OCI-LY7 (cell line): ENCODE data around the gene LAX1. TPM values are rescaled to one million over a fixed set of nuclear protein-coding genes. Genes with fewer than 3 reads are reported as not detected.

ENCODE experiments used
- BruUV-seq: library from RNA; stranded (reverse); fragments of 400-500 nt; replicated peaks from 2 replicates; lab custom pipeline; 2021; lab: Mats Ljungman, UMichigan
- CTCF ChIA-PET: fragments of 300-600 bp; sonication (Branson Sonifier 250); formaldehyde crosslinking; loops from one replicate; lab custom pipeline; 2022; ENCODE audit warnings: antibody characterized with exemption; ENCODE audit not compliant: unreplicated experiment; lab: Charles Lee
- POLR2A ChIA-PET: fragments of 300-600 bp; sonication (Branson Sonifier 250); formaldehyde crosslinking; loops from one replicate; lab custom pipeline; 2022; ENCODE audit warnings: antibody characterized with exemption; lab: Charles Lee
- DNase-seq: peaks from one replicate; pipeline ENCODE4 v3.0.0-alpha.2; 2015; ENCODE audit warnings: low spot score
- H2AFZ ChIP-seq: fragments of 200-600 bp; sonication (generic), shearing (Covaris generic); 2 replicates; pipeline ENCODE4 v1.6.1; 2014; ENCODE audit warnings: mild to moderate bottlenecking, antibody characterized with exemption, low read length, moderate library complexity
- H3K27ac ChIP-seq: fragments of 200-600 bp; sonication (generic); 2 replicates; pipeline ENCODE4 v1.5.1; 2014; ENCODE audit warnings: mixed run types, low read depth, mild to moderate bottlenecking, moderate library complexity, low read length, inconsistent platforms; ENCODE audit not compliant: poor library complexity, severe bottlenecking
- H3K36me3 ChIP-seq: fragments of 200-600 bp; sonication (generic); 2 replicates; pipeline ENCODE4 v1.6.1; 2014; ENCODE audit warnings: mild to moderate bottlenecking, antibody characterized with exemption, low read length, moderate library complexity, mixed read lengths; ENCODE audit not compliant: insufficient read depth
- H3K4me1 ChIP-seq: fragments of 200-600 bp; sonication (generic); 2 replicates; pipeline ENCODE4 v1.5.1; 2014; ENCODE audit warnings: mild to moderate bottlenecking, low read length; ENCODE audit not compliant: insufficient read depth, poor library complexity, severe bottlenecking
- H3K4me2 ChIP-seq: fragments of 200-600 bp; sonication (generic); 2 replicates; pipeline ENCODE4 v1.6.1; 2014; ENCODE audit warnings: mild to moderate bottlenecking, low read length
- H3K4me3 ChIP-seq: fragments of 200-600 bp; sonication (generic); 2 replicates; pipeline ENCODE4 v1.5.1; 2014; ENCODE audit warnings: mild to moderate bottlenecking, low read depth, low read length; ENCODE audit not compliant: poor library complexity, severe bottlenecking
- H3K79me2 ChIP-seq: fragments of 200-600 bp; sonication (generic); 2 replicates; pipeline ENCODE4 v1.6.1; 2016; ENCODE audit warnings: low read depth, mild to moderate bottlenecking, low read length, moderate library complexity, mixed read lengths; ENCODE audit not compliant: insufficient read depth
- H3K9me2 ChIP-seq: fragments of 200-600 bp; sonication (generic); 2 replicates; pipeline ENCODE4 v1.6.1; 2016; ENCODE audit warnings: mild to moderate bottlenecking, low read length, mixed read lengths; ENCODE audit not compliant: insufficient read depth
- H3K9me3 ChIP-seq: fragments of 200-600 bp; sonication (generic); 2 replicates; pipeline ENCODE4 v1.6.1; 2014; ENCODE audit warnings: mild to moderate bottlenecking, mixed run types, low read length, mixed read lengths
- H4K20me1 ChIP-seq: fragments of 200-600 bp; sonication (generic); 2 replicates; pipeline ENCODE4 v1.6.1; 2014; ENCODE audit warnings: mild to moderate bottlenecking, antibody characterized with exemption, low read length, moderate library complexity, mixed read lengths; ENCODE audit not compliant: insufficient read depth
- CTCF ChIP-seq: fragments of 200-600 bp; sonication (generic); conservative IDR thresholded peaks from 2 replicates; pipeline ENCODE4 v1.5.1; 2014; ENCODE audit warnings: mild to moderate bottlenecking, antibody characterized with exemption, low read length, moderate library complexity, mixed read lengths
- EZH2phosphoT487 ChIP-seq: fragments of 200-600 bp; sonication (generic); IDR thresholded peaks from 2 replicates; pipeline ENCODE4 v1.6.1; 2018; ENCODE audit warnings: low read depth, borderline replicate concordance, mild to moderate bottlenecking, mixed run types, antibody characterized with exemption, low read length, moderate library complexity, mixed read lengths
- intact Hi-C: fragments of 100-400 bp; cut with micrococcal nuclease; formaldehyde crosslinking; loops from one replicate; pipeline ENCODE4 v1.10.0; 2022; ENCODE audit not compliant: unreplicated experiment
- total RNA-seq, 2 experiments: library from RNA; depleted of rRNA in 1 of 2; stranded (reverse); fragments of >200 nt in 1 of 2; shearing (Covaris generic) in 1 of 2; gene quantifications; 2 replicates each; pipeline ENCODE4 v1.2.3, GENCODE V29; 2014 to 2022

The LAX1 gene
- total RNA-seq, 2 experiments from 2014 or later, result 20.3 to 63.8 TPM

- H3K4me2 ChIP-seq, result no peak overlapping the region
- peaks cover 11% of the 10 kb centered on the region; the same call in 1 of the 2 replicates for H3K79me2 ChIP-seq
- no TSS peak for BruUV-seq
- intact Hi-C loops, result no loop called here
- TF ChIP-seq EZH2phosphoT487 (no peak), CTCF (no peak)
- H4K20me1 ChIP-seq, result no peaks in the 10 kb centered on the region; the same call in 1 of the 2 replicates
- no peak overlapping the region for H3K27ac ChIP-seq
- H3K4me1 ChIP-seq, result peaks cover 17% of the 10 kb centered on the region
- H2AFZ ChIP-seq, result no peak overlapping the region
- POLR2A ChIA-PET, result interaction anchor here (0.9 kb wide), 1 partner anchor 9 kb away, joined by 3 read pairs; no protein-coding TSS in a partner anchor
- DNase-seq, result no peak
- no peak overlapping the region for H3K4me3 ChIP-seq
- H3K9me3 ChIP-seq, result no peaks in the 10 kb centered on the region
- H3K9me2 ChIP-seq, result no peaks in the 10 kb centered on the region
- H3K36me3 ChIP-seq, result peaks cover 89% of the 10 kb centered on the region
- CTCF ChIA-PET, result no interaction called here
Measured at GRCh38 chr1:203772836-203773235, 7.9 kb downstream of the LAX1 start.

- intact Hi-C loops, result loop anchor here (2.0 kb wide), 1 partner anchor 74 kb away; no protein-coding TSS in a partner anchor
- Histone ChIP-seq H3K4me3 (no peak overlapping the region), H3K36me3 (peaks cover 67% of the 10 kb centered on the region), H3K4me2 (no peak overlapping the region), H3K4me1 (peaks cover 6% of the 10 kb centered on the region), H3K27ac (no peak overlapping the region), H3K9me3 (no peaks in the 10 kb centered on the region), H3K79me2 (no peaks in the 10 kb centered on the region), H3K9me2 (no peaks in the 10 kb centered on the region), H4K20me1 (no peaks in the 10 kb centered on the region), H2AFZ (no peak overlapping the region)
- TF ChIP-seq CTCF, result peak; percentile 66; the same call in 1 of the 2 replicates
- TF ChIP-seq EZH2phosphoT487, result no peak
- peak; percentile 35 for DNase-seq
- BruUV-seq, result TSS peak; percentile 62
- ChIA-PET POLR2A (interaction anchor here (1.0 to 3.9 kb wide), 3 partner anchors 9 to 35 kb away, joined by 4 to 19 read pairs (median 7); partner anchors contain the start of gene LAX1), CTCF (no interaction called here)
Measured at GRCh38 chr1:203776636-203777035, 11.7 kb downstream of the LAX1 start.

- POLR2A ChIA-PET, result interaction anchor here (3.9 kb wide), 1 partner anchor 12 kb away, joined by 19 read pairs; the partner anchor contains the start of gene LAX1
- CTCF ChIA-PET, result no interaction called here
- no TSS peak for BruUV-seq
- Histone ChIP-seq H3K4me3 (no peak overlapping the region), H3K4me1 (peaks cover 6% of the 10 kb centered on the region), H3K27ac (no peak overlapping the region), H4K20me1 (no peaks in the 10 kb centered on the region), H3K79me2 (no peaks in the 10 kb centered on the region), H3K4me2 (no peak overlapping the region), H3K9me3 (no peaks in the 10 kb centered on the region), H3K9me2 (no peaks in the 10 kb centered on the region), H2AFZ (no peak overlapping the region), H3K36me3 (peaks cover 58% of the 10 kb centered on the region)
- DNase-seq, result no peak
- intact Hi-C loops, result loop anchor here (2.0 kb wide), 1 partner anchor 75 kb away; no protein-coding TSS in a partner anchor
- TF ChIP-seq CTCF (no peak), EZH2phosphoT487 (no peak)
Measured at GRCh38 chr1:203777596-203777995, 12.6 kb downstream of the LAX1 start.
